HCT116 (cell line): Measurements from ENCODE around the gene CIRBP. TPM values are rescaled to one million over a fixed set of nuclear protein-coding genes. Genes with fewer than 3 reads are reported as not detected.

Experiments used
- ATAC-seq: fragments of 200-7000 bp; cut with Tn5 transposase; 2 replicates; pipeline ENCODE4 v1.9.1; 2020; ENCODE audit warnings: mild to moderate bottlenecking, moderate library complexity
- BruUV-seq: library from RNA; stranded (reverse); fragments of 400-500 nt; replicated peaks from 2 replicates; lab custom pipeline; 2021; lab: Mats Ljungman, UMichigan
- CTCF ChIA-PET: fragments of 300-600 bp; sonication (Branson Sonifier 250); formaldehyde crosslinking; loops from one replicate; lab custom pipeline; 2021; ENCODE audit warnings: antibody characterized with exemption; lab: Charles Lee
- POLR2A ChIA-PET: fragments of 300-600, 350-600 bp; sonication (Branson Sonifier 250); formaldehyde crosslinking; loops from one replicate; lab custom pipeline; 2021; ENCODE audit warnings: antibody characterized with exemption; lab: Charles Lee
- RAD21 ChIA-PET, 2 experiments: fragments of 300-600 bp; sonication (Branson Sonifier 250); formaldehyde crosslinking; loops; one replicate each; lab custom pipeline; 2023; ENCODE audit warnings: low total read pairs in 2 of 2; ENCODE audit not compliant: uncharacterized antibody in 2 of 2, unreplicated experiment in 2 of 2, low non-redundant PET in 1 of 2; lab: Charles Lee
- DNase-seq: peaks from one replicate; pipeline ENCODE4 v3.0.0-alpha.2; 2010; ENCODE audit warnings: low read depth, low spot score
- H2AFZ ChIP-seq: fragments of 200-600 bp; shearing (Covaris generic), sonication (generic); 2 replicates; pipeline ENCODE4 v1.6.1; 2017; ENCODE audit warnings: low read depth, mixed run types, mixed read lengths, antibody characterized with exemption, low read length; ENCODE audit not compliant: poor library complexity, severe bottlenecking
- H3K27ac ChIP-seq: 2 replicates; pipeline ENCODE4 v1.5.1; 2012; ENCODE audit warnings: low read depth, low read length
- H3K27me3 ChIP-seq: fragments of 200-600 bp; sonication (generic); 2 replicates; pipeline ENCODE4 v1.6.1; 2016; ENCODE audit warnings: mixed run types, low read length, mixed read lengths; ENCODE audit not compliant: insufficient read depth
- H3K36me3 ChIP-seq, 2 experiments: fragments of 200-500 bp in 1 of 2; fragments of 200-600 bp in 1 of 2; sonication (Bioruptor generic) in 1 of 2; sonication (generic) in 1 of 2; 2 replicates each; pipeline versions ENCODE4 v1.5.1 to v1.6.1; 2014 to 2016; ENCODE audit warnings: low read length in 2 of 2, inconsistent platforms in 1 of 2, mixed read lengths in 1 of 2, mixed run types in 1 of 2; ENCODE audit not compliant: insufficient read depth in 2 of 2, control insufficient read depth in 1 of 2
- H3K4me1 ChIP-seq, 2 experiments: fragments of 200-600 bp in 1 of 2; sonication (generic) in 1 of 2; 2 replicates each; pipeline versions ENCODE4 v1.5.1 to v1.6.1; 2012 to 2017; ENCODE audit warnings: low read length in 2 of 2, inconsistent platforms in 1 of 2, mild to moderate bottlenecking in 1 of 2, mixed read lengths in 1 of 2, mixed run types in 1 of 2, moderate library complexity in 1 of 2; ENCODE audit not compliant: insufficient read depth in 2 of 2, control insufficient read depth in 1 of 2
- H3K4me2 ChIP-seq: fragments of 200-600 bp; sonication (generic); 2 replicates; pipeline ENCODE4 v1.6.1; 2017; ENCODE audit warnings: mixed run types, low read length, mixed read lengths
- H3K4me3 ChIP-seq, 2 experiments: fragments of 200-600 bp in 1 of 2; sonication (generic) in 1 of 2; replicated peaks in 1 of 2; 2 replicates each; pipeline ENCODE4 v1.5.1; 2011 to 2016; ENCODE audit warnings: low read length in 2 of 2, control low read depth in 1 of 2, low read depth in 1 of 2, mild to moderate bottlenecking in 1 of 2, mixed read lengths in 1 of 2, mixed run types in 1 of 2
- H3K79me2 ChIP-seq: fragments of 200-600 bp; sonication (generic); 2 replicates; pipeline ENCODE4 v1.6.1; 2017; ENCODE audit warnings: mild to moderate bottlenecking, mixed run types, low read length, moderate library complexity, mixed read lengths; ENCODE audit not compliant: insufficient read depth
- H3K9ac ChIP-seq: fragments of 200-600 bp; sonication (generic); 2 replicates; pipeline ENCODE4 v1.6.1; 2016; ENCODE audit warnings: low read length, mixed read lengths
- H3K9me2 ChIP-seq: fragments of 200-600 bp; sonication (generic), shearing (Covaris generic); 2 replicates; pipeline ENCODE4 v1.6.1; 2017; ENCODE audit warnings: mixed run types, mild to moderate bottlenecking, moderate library complexity; ENCODE audit not compliant: insufficient read depth
- H3K9me3 ChIP-seq, 2 experiments: fragments of 200-500 bp in 1 of 2; fragments of 200-600 bp in 1 of 2; sonication (Bioruptor generic) in 1 of 2; sonication (generic) in 1 of 2; 2 replicates each; pipeline ENCODE4 v1.6.1; 2014 to 2017; ENCODE audit warnings: low read length in 2 of 2, mixed read lengths in 2 of 2, inconsistent platforms in 1 of 2, low read depth in 1 of 2, mild to moderate bottlenecking in 1 of 2, mixed run types in 1 of 2, moderate library complexity in 1 of 2; ENCODE audit not compliant: control insufficient read depth in 1 of 2, insufficient read depth in 1 of 2
- H4K20me1 ChIP-seq: fragments of 200-600 bp; sonication (generic), shearing (Covaris generic); 2 replicates; pipeline ENCODE4 v1.6.1; 2017; ENCODE audit warnings: mixed run types, mild to moderate bottlenecking, moderate library complexity; ENCODE audit not compliant: insufficient read depth
- CBX3 ChIP-seq: IDR thresholded peaks from 2 replicates; pipeline ENCODE4 v1.6.1; 2012; ENCODE audit warnings: low read depth
- CTCF ChIP-seq, 3 experiments: fragments of 200-600 bp in 1 of 3; sonication (generic) in 1 of 3; IDR thresholded peaks in 2 of 3; conservative IDR thresholded peaks in 1 of 3; 2 replicates each; pipeline ENCODE4 v1.5.1; 2012 to 2017; ENCODE audit warnings: low read depth in 2 of 3, low read length in 2 of 3, antibody characterized with exemption in 1 of 3, borderline replicate concordance in 1 of 3, control low read depth in 1 of 3, mild to moderate bottlenecking in 1 of 3, mixed read lengths in 1 of 3, mixed run types in 1 of 3, moderate library complexity in 1 of 3; ENCODE audit not compliant: insufficient read depth in 1 of 3
- EGR1 ChIP-seq: IDR thresholded peaks from 2 replicates; pipeline ENCODE4 v1.6.1; 2012; ENCODE audit warnings: low read depth
- ELF1 ChIP-seq: IDR thresholded peaks from 2 replicates; pipeline ENCODE4 v1.6.1; 2012; ENCODE audit warnings: low read depth, borderline replicate concordance
- EZH2phosphoT487 ChIP-seq: fragments of 200-600 bp; IDR thresholded peaks from 2 replicates; pipeline ENCODE4 v1.6.1; 2018; ENCODE audit warnings: antibody characterized with exemption, borderline replicate concordance
- FOSL1 ChIP-seq: IDR thresholded peaks from 2 replicates; pipeline ENCODE4 v1.6.1; 2012; ENCODE audit warnings: low read depth
- JUND ChIP-seq: IDR thresholded peaks from 2 replicates; pipeline ENCODE4 v1.6.1; 2012
- MAX ChIP-seq: IDR thresholded peaks from 2 replicates; pipeline ENCODE4 v1.6.1; 2012
- POLR2A ChIP-seq: IDR thresholded peaks from 2 replicates; pipeline ENCODE4 v1.7.0; 2011; ENCODE audit warnings: borderline replicate concordance; ENCODE audit not compliant: insufficient read depth, insufficient read length; ENCODE audit errors: extremely low read depth
- POLR2AphosphoS5 ChIP-seq: IDR thresholded peaks from 2 replicates; pipeline ENCODE4 v1.6.1; 2011; ENCODE audit warnings: mild to moderate bottlenecking, low read depth, low read length, moderate library complexity
- SIN3A ChIP-seq: IDR thresholded peaks from 2 replicates; pipeline ENCODE4 v1.6.1; 2012; ENCODE audit warnings: low read depth
- TCF7L2 ChIP-seq: IDR thresholded peaks from 2 replicates; pipeline ENCODE4 v1.7.0; 2011; ENCODE audit warnings: borderline replicate concordance, inconsistent platforms; ENCODE audit not compliant: insufficient read depth, insufficient read length; ENCODE audit errors: extremely low read depth
- YY1 ChIP-seq: IDR thresholded peaks from 2 replicates; pipeline ENCODE4 v1.6.1; 2011; ENCODE audit warnings: low read length, low read depth, moderate library complexity, mild to moderate bottlenecking; ENCODE audit not compliant: insufficient replicate concordance; ENCODE audit errors: extremely low read depth
- ZFX ChIP-seq: fragments of 450-650 bp; IDR thresholded peaks from 2 replicates; pipeline ENCODE4 v1.6.1; 2017
- intact Hi-C: fragments of 100-400 bp; cut with micrococcal nuclease; formaldehyde crosslinking; loops from 2 replicates; pipeline ENCODE4 v1.10.0; 2022
- total RNA-seq: library from RNA; stranded (reverse); gene quantifications from one replicate; pipeline ENCODE4 v1.2.1, GENCODE V29; 2021; ENCODE audit not compliant: unreplicated experiment

CIRBP gene
- total RNA-seq, 1 experiment from 2014 or later, result 276 TPM

- 0 out of 2 replicates have a peak, but pooled peaks cover 4% of the 10 kb centered on the region for H3K27me3 ChIP-seq
- peaks cover 12 to 37% of the 10 kb centered on the region in 2 experiments for H3K4me1 ChIP-seq
- no peak overlapping the region for H3K9ac ChIP-seq
- H3K36me3 ChIP-seq, result no peaks in the 10 kb centered on the region
- intact Hi-C loops, result no loop called here
- no peak overlapping the region for H3K4me2 ChIP-seq
- ChIA-PET POLR2A (interaction anchor here (0.6 kb wide), 2 partner anchors 26 to 96 kb away, joined by 3 to 6 read pairs; no protein-coding TSS in a partner anchor), RAD21 (no interaction called here), CTCF (interaction anchor here (1.8 kb wide), 1 partner anchor 55 kb away, joined by 7 read pairs; no protein-coding TSS in a partner anchor)
- H3K27ac ChIP-seq, result no peak overlapping the region
- H3K9me2 ChIP-seq, result no peaks in the 10 kb centered on the region
- DNase-seq (no peak), ATAC-seq (no peak)
- H2AFZ ChIP-seq, result no peak overlapping the region
- no peak for TF ChIP-seq JUND
- TF ChIP-seq CBX3, result no peak
- no peaks in the 10 kb centered on the region for H4K20me1 ChIP-seq
- H3K79me2 ChIP-seq, result no peaks in the 10 kb centered on the region
- no peaks in the 10 kb centered on the region for H3K9me3 ChIP-seq
- no peak overlapping the region for H3K4me3 ChIP-seq
- BruUV-seq, result no TSS peak
These were observed 48.3 kb downstream of the CIRBP start for GRCh38 chr19:1317274-1318003.

- CTCF ChIA-PET, result no interaction called here
- Histone ChIP-seq H3K4me1 (peaks cover 4 to 23% of the 10 kb centered on the region in 2 experiments; a peak in 3 of 4 replicates), H3K79me2 (no peaks in the 10 kb centered on the region), H3K4me2 (no peak overlapping the region), H3K27ac (no peak overlapping the region), H3K9me2 (no peaks in the 10 kb centered on the region), H3K4me3 (no peak overlapping the region), H4K20me1 (no peaks in the 10 kb centered on the region), H3K36me3 (no peaks in the 10 kb centered on the region), H3K27me3 (0 out of 2 replicates have a peak, but pooled peaks cover 4% of the 10 kb centered on the region), H3K9ac (no peak overlapping the region), H3K9me3 (no peaks in the 10 kb centered on the region), H2AFZ (no peak overlapping the region)
- no peak for DNase-seq
- TF ChIP-seq EGR1 (no peak), TCF7L2 (no peak), FOSL1 (no peak), POLR2AphosphoS5 (no peak), YY1 (no peak), SIN3A (no peak), MAX (no peak), CTCF (IDR thresholded peaks at IDR 0.05 in 2 of 3, conservative IDR thresholded peaks at IDR 0.05 in 1 of 3; ENCODE audit: borderline replicate concordance in 1 of 3, insufficient read depth in 1 of 3, low read depth in 2 of 3, low read length in 2 of 3) (no peak), CBX3 (no peak), EZH2phosphoT487 (no peak), ZFX (no peak), POLR2A (no peak), ELF1 (no peak)
- intact Hi-C loops, result no loop called here
- ATAC-seq, result no peak
- RAD21 ChIA-PET, result interaction anchor here in 1 of 2 experiments (0.6 kb wide), 1 partner anchor 53 kb away, joined by 7 read pairs; no protein-coding TSS in a partner anchor
- POLR2A ChIA-PET, result no interaction called here
- no TSS peak for BruUV-seq
These were observed 49.7 kb downstream of the CIRBP start for GRCh38 chr19:1318678-1319471.
